ENCODE measurements around the gene MFRP. TPM values are rescaled to one million over a fixed set of nuclear protein-coding genes. Genes with fewer than 3 reads are reported as not detected.

The MFRP gene
- total RNA-seq, 1 donor from 2014 or later = not detected

DNA sequence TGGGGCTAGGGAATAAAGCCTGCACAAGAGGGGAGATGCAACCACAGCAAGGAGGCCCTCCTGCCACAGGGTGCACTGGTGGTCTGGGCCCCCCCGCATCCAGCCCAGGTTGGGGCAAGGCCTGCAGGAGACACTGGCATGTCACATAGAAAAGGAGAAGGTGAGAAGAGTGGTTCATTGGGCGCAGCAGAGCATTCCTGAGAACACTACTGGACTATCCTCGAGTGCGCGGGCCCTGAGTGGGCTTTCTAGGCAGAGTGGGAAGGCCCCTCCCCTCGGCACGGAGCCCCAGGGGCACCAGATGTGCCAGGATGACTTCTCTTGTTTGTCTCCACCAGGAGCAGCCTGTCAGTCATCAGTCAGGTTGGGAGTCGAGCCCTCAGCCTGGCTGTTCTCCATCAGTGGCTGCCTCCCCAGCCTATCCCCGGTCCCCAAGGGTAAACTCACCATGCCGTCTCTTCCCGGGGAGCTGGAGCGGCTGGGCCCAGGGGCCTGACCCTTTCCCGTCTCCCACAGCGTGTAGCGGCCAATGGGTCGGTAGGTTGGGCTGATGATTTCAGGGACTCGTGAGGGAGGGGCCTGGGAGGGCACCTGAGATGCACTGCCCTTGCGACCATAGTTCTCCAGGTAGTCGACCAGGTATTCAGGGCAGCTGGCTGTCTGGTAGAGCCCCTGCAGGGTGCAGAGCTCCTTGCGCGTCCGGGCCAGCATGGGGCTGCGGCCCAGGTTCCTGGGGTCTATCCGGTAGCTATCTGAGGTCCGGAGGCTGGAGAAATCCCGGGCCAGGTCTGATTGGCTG lies 26.0 kb upstream of the MFRP start:
- DNase-seq = no peak

DNA sequence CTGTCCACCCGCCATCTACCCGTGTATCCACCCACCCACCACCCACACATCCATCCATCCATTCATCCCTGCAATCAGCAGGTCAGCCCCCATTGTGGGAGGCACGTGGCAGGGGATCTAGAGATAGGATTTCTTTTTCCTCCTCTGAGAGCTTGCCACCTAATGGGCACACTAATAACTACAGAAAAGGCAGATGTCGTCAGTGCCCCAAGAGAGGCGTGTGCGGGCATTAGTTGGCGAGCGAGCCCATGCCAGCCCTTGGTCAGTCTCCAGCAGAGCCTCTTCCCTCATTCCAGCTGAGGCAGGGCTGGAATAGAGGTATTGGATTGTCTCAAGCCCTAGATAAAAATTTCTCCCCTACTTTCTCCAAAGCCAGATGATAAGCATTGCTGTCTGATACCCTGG lies 25.3 kb upstream of the MFRP start:
- DNase-seq = peak; percentile 53

DNA sequence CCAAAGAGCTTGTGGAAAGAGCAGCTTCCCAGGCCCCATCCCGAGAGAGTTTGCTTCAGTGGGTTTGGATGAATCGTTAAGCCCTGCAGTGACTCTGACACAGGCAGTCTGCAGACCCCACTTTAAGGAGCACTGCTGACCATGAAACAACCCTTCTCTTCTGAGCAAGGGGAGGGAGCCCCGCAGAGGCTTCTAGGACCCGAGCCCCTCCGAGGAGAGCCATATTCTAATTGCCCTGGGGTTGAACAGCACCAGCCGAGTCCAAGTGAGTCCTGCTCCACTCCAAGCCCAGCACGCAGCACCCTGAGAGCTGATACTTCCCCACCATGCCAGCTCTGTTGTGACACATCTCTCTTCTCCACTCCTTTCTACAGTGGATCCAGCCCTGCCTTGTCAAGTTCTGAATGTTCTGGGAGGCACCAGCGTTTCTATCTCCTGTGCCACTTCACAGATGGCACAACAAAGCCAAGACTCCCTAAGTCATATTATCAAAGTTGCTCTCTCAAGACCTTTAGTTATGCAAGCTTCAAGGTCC lies 24.6 kb upstream of the MFRP start:
- no peak for DNase-seq

DNA sequence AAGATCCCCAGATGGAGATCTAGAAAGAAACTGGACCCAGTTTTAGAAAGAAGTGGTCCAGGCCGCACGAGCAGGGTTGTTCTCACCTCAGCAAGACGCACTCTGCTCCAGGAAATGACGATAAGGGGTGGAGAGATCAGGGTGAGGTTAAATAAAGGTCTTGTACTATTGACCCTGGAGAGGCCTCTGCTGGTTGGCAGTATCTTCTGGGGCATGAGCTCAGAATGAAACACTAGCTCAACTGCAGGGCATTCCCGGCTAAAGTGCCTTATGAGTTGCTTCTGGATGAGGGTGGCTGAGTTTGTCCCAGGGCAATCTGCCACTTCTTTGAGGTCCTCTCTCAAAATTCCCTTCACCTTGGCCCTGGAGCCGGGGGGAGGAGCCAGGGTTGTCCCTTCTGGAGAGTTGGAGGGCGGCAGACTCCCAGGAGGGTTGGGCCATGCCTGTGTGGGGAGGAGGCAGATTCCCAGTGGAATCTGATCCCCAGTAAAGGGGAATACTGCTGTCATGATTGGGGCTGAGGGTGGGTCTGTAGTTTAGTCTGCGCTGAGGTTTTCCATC lies 24.1 kb upstream of the MFRP start:
- no peak for DNase-seq

DNA sequence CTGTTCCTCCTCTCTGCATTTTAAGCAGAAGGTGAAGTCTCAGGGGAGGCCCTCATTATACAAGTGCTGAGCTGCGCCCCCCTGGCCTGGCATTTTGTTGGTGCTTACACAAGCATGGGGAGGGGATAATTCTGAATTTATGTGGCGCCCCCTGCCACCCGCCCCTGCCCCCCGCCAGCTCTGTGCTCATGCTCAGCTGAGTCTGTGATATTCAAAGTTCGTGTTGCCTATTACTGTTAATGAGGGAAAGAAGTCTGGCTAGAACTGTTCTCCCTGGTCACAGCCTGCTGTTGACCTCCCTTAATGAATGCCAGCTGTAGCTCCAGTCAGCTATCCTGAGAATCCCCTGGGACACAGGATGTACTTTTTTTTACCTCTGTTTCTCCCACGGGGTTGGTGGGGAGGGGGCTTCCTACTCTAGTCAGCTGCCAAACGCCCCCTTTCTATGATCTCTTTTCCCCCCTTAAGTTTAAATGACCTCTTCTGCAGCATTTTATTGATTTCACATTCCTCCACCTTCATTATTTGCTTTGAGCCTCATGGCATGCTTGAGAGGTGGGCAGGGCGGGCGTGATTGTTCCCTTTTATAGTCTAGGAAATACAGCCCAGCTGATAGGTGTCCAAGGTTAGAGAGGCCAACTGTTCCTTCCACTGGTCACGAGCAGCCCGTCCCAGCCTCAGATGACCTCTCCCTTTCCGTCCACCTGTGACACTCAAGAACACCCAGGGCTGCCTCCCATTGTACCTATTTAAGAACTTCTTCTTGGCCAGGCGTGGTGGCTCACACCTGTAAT lies 22.8 kb upstream of the MFRP start:
- DNase-seq = no peak

DNA sequence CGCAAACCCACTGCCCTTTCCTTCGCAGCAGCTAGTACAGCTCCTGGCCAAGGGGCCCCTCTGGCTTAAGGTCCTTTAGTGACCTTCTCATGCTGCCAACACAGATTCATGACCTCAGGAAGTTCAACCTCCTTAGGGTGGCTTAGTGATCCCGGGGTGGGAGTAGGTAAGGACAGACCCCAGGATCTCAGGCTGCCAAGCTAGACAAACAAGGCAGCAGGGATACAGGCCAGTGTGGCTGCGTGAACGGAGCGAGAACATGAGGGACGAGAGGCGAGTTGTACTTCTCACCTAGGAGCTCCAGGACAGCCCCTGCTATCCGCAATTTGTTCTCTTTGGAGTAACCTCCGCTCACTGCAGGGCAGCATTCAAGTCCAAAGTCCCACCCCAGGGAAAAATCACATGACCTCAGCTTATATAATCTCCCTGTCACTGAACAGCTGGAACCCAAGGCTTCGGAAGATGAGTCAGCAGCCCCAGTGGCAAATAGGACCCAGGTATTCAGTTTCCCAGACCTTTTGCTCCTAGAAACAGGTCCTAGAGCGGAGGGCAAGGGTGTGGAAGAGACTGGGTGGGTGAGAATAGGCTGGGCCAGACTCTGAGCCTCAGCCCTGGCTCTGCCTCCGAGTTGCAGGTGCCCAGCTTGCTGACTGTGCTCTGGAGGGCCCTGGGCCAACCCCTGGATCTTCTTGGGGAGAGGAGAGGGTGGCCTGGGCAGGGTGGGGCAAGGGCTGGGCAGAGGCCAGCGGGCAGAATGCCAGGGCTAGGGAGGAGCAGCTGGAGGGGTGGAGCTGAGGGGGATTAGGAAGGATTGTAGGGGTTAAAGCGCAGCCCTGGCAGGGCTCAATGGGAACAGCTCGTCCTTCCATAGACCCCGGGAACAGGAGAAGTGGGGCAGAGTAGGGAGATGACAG lies 21.9 kb upstream of the MFRP start:
- DNase-seq = no peak

DNA sequence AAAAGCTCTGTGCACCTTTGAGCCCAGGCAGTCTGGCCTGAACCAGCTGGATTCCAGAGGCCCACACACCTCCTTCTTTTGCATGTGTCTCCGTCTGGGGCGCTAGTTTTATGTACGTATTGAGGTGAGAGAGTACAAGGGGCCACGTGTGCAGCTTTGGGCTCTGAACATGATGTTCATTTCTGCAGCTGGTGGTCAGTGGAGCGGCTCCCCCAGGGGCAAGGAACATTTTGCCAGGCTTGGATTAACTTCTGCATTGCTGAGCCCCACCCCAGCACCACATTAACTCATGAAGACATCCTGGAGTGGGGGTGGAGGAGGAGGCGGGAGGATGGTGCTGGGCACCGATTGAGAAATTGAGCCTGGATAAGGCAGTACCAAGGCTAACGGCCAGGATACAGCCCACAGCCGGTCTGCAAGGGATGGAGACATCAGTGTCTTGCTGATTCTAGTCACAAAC lies 21.2 kb upstream of the MFRP start:
- no peak for DNase-seq

DNA sequence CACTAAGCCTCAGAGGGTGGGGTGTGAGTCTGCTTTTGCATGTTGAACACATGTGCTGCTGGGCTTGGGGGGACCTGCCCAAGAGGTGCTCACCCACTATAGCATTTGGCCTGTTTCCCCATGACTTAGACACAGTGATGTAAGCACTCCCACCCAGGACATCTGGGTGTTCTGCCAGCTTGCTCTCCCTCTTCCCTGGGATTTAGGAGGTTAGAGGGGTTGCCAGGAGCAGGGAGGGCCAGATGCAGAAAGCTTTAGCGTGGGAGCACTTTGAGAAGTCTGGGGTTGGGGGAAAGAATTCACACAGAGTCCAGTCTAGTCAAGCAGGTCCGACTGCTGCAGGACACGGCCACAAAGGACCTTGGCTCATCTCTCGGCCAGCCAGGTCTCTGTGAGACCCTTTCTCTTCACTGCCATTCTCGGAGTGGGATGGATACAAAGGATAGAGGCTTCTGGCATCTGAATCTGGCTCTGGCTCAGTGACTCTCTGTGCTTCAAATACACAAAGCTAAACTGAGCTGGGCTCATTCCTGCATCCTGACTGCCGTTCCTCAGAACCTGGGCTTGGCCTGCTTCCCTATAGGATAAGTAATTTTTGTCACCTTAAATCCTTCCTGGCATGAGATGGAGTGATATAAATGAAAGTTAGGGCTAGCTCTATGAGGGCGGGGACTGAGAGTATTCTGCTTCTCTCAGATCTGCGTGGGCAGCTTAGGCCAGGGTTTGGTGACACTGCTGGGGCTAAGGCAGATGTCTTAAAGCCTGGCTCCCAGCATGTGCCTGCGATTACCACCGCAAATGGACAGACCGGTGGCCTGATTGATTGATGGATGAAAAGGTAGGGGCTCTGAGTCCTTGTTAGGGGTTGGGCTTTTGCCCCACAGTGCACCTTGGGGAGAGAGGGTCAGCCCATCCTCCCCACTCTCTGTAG lies 20.4 kb upstream of the MFRP start:
- no peak for DNase-seq

DNA sequence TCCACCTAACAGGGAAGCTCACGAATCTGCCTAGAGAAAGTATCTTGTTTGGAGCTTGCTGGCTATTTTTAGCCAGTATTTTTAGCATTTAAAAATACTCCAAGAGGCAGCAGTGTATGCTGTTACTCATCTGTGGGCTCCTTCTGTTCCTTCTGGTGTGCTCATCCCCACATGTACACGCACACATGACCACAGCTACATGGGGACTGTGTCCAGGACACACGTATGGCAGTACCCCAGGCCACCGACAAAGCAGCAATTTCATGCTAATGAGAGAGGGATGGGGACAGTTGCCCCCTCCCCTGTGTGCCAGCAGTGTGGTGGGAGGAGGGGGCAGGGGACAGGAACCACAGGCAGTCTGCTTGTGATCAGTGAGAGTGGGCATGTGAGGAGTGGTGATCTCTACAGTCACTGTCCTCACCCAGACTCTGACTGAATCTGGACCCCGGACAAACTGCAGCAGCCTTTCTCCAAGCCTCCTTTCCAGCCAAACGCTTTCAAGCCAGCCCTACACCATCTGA lies 18.6 kb upstream of the MFRP start:
- no peak for DNase-seq

DNA sequence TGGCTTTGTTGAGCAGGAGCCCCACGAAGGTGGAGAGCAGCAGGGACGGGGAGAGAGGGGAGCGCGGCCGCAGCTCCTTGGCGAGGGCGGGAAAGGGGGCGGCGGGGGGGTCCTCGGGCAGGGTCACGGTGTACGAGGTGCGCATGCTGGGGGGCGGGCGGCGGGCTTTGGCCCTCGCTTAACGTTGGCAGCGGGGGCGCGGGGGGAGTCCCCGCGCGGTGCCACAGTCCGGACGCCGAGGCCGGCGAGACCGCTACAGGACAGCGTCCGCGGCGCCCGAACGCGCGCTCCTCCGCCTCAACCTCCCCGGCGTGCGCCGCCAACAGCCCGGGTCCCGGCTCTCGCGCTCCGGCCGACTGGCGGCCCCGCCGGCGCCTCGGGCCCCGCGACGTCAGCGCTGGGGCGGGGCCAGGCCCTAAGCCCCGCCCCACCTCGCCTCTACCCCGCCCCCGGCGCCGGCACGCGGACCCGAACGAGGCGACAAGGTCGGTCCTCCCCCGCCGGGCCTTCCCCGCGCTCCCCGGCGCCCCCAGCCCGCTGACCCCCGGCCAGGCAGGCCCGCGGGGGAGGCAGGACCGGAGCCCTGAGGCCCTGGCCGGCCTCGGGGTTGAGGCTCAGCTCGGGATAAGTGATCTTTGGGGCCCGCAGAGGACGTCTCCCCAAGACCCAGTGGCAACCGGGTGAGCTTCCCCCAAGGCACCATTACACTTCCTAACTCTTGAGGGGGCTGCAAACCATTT lies 17.5 kb upstream of the MFRP start:
- DNase-seq = peak; percentile 60

DNA sequence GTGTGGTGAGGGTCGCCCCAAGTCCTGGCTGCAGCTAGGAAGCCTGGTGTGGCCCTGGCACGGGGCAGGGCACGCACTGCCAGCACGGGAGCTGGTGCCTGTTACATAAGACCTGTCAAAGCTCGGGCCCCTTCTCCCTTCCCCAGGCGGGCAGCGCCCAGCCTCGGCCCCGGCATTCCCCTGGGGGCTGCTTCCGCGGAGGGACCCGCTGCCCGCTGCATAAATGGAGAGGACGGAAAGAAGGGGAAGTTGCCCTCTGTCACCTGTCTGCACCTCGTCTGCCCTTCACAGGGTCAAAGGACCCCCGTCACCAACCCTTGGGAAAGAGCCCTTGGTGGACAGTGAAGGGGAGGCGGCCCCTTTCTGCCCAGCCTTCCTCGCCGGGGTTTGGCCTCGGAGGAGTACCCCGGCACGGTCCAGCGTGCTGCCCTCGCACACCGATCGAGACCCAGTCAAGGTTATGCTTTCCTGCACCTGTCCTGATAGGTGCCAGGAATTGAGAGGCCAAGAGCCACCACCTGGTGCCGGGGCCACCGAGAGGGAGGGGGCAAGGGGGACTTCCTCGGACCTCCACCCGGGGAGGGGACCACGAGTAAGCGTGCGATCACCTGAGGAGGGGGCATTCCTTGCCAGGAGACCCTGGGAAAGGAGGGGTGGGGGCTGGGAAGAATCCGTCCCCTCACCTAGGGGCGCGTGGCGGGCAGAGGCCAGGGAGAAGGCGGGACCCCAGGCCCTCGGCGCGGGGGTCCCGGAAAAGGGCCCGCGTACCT lies 16.8 kb upstream of the MFRP start:
- DNase-seq = no peak

DNA sequence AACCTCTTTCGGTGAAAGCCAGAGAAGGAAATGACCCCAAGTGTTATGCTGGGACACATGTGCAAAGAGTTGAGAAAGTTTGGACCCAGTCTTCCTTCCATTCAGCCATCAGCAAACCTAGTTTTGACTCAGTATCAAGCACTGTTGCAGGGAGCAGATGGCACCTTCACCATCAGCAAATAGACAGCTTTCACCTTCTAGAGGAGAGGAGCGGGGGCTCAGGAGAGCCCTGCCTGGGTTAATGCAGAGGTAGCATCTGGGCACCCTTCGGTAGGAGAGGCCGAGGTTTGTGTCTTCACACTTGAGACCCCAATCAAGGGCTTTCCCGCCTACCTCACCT lies 16.2 kb upstream of the MFRP start:
- no peak for DNase-seq

DNA sequence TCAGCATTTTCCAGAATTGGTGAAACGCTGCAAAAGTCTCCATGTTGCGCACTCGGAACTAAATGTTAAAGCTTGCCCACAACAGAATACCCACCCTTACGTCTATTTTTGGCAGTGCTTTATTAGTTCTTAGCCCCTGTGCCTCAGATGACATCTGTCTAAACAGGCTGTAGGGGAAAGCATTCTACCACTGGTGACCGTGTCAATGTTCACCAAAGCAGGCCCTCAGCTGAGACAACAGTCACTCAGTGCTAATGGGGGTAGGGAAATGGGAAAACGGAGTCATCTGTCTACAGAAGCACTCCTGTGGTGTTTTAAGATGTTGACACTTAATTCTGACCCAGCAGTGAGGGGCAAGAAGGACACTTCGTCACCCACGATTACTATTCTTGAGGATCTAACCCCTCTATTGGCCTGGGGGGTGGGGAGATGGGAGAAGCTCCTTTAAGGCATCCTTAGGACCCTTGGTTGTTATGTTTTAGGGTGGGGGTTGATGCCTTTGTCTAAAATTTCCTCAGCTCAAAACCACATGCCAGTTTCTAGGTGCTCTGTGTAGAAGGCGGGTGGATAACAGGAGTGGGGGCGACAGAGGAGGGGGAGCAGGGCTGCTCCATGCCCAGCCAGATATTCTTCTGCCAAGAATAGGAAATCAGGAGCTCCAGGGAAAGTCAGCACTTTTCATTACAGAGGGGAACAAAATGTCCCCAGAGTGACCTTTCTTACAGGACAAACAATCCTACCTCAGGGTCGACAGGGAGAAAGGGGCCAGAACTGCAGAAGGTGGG lies 15.6 kb upstream of the MFRP start:
- no peak for DNase-seq

DNA sequence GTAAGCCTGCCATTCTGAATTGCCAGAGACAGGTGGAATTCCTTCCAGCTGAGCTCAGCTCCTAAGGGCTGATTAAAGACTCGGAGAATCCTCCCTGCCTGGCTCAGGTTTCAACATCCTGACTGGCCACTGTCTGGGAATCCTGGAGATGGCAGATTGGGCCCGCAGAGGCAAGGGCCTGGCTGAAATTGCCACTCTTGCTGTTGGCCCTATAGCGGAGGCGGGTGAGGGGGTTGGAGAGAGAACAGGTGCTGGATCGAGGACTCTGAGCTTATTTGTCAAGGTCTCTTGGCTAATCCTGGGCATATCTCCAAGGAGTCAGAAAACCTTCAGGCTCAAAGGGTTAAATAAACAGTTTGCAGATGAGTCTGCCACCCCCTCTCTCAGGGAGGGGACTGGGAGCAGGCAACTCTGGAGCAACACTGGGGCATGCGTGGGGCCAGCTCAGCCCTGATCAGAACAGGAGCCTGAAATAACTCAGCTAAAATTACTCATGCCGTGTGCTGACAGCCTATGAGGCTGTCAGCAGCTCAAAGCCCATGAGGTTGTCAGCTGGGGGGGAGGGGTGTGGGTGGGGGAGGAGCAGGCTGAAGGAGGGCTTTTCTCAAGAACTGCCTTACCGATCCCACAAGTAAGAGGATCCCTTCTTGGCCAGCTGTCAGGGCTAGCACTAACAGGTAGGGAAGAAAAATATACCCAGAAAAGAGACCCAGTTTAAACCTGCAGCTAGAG lies 14.7 kb upstream of the MFRP start:
- DNase-seq = no peak

DNA sequence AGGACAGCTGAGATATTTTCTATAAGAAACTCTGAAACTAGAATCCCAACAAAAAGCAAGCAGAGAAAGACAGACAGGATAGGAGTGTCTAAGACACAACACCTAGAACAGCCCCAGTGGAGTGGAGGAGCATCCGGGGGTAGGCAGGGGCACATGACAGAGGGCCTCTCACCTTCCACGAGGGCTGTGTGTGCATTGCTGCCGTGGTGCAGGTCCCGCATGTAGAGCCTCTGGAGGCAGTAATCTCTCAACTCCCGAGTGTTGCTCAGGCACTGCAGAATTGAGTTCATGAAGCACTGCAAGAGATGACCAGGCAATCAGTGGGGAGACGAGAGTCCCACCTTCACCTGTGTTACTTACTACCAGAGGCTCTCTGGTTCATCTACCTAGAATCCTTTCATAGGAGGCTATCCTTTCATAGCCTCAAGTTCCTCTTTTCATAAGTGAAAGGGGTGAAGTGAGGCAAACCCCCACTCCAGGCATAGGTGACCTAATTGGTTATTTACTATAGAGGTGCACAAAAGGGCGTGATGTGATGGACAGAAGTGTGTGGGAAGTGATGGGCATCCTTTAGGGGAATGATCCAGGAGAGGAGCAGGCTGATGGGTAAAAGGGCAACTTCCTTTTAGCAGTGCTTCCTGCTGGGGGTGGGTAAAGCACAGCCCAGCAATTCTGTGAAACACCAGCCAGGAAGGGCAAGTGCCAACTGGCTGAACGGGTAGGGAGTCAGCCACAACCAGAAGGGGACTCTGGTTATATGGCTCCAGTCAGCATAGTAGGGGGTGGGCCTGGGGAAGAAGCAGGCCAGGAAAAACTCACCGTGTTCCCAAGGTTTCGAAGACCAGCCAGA lies 13.1 kb upstream of the MFRP start:
- DNase-seq = no peak

DNA sequence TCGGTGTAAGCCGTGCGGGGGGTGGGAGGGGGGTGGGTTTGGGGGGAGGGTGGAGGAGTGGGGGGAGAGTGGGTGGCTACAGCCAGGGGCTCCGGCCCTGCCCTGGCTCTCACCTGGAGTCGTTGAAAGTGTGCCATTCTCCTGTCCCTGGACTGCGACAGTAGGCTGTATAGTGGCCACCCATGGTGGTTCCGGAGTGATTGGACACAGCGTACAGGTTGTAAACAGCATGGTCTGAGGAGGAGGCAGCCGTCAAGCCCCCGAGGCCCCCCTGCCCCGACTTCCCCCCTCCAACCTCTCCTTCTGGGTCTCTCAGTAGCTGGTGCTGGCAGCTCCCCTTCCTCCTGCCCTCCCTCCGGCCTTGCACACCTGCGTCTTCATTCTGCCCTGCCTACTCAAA lies 10.6 kb upstream of the MFRP start:
- DNase-seq = no peak

Measured in dermis blood vessel endothelial cell (primary cell).